ENCODE data around the gene ZNF407.
"Not testable (repeated sequence)": the region's sequence is repeated elsewhere in the genome, so short reads cannot be mapped to it uniquely, and the experiment has no call there.

The ZNF407 gene

DNA sequence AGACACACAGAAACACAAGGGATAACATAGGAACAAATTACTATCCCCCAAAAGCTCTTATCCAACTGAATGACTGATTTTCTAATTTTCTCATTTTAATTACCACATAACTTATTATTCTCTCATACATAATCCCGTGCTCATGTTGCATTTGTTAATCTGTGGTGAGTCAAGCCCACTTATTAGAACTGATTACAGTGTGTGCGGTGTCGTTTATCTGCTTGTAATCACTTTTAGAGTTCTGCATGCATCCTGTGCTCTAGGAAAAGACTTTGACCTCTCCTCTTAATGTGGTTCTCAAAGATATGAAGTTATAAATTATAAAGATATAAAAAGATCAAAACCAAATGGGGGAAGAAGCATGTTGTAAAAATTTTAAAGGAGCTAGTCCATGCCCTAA is 33.7 kb upstream of the ZNF407 start:
- Histone ChIP-seq H3K4me2 (ENCODE audit: low read length) (no peak overlapping the region), H3K4me1 (peaks cover 19% of the 10 kb centered on the region), H3K27ac (no peak overlapping the region), H3K36me3 (ENCODE audit: control insufficient read depth, insufficient read depth, low read length) (no peaks in the 10 kb centered on the region), H3K9me3 (ENCODE audit: control insufficient read depth, low read length) (no peaks in the 10 kb centered on the region), H3K9ac (no peak overlapping the region), H3K4me3 (ENCODE audit: low read depth, low read length) (no peak overlapping the region), H3K79me2 (no peaks in the 10 kb centered on the region), H2AFZ (no peak overlapping the region), H3K27me3 (ENCODE audit: control insufficient read depth, insufficient read depth, low read length) (no peaks in the 10 kb centered on the region)
- TF ChIP-seq, protein P1, sequence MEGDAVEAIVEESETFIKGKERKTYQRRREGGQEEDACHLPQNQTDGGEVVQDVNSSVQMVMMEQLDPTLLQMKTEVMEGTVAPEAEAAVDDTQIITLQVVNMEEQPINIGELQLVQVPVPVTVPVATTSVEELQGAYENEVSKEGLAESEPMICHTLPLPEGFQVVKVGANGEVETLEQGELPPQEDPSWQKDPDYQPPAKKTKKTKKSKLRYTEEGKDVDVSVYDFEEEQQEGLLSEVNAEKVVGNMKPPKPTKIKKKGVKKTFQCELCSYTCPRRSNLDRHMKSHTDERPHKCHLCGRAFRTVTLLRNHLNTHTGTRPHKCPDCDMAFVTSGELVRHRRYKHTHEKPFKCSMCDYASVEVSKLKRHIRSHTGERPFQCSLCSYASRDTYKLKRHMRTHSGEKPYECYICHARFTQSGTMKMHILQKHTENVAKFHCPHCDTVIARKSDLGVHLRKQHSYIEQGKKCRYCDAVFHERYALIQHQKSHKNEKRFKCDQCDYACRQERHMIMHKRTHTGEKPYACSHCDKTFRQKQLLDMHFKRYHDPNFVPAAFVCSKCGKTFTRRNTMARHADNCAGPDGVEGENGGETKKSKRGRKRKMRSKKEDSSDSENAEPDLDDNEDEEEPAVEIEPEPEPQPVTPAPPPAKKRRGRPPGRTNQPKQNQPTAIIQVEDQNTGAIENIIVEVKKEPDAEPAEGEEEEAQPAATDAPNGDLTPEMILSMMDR (IDR thresholded peaks at IDR 0.05), result no peak

DNA sequence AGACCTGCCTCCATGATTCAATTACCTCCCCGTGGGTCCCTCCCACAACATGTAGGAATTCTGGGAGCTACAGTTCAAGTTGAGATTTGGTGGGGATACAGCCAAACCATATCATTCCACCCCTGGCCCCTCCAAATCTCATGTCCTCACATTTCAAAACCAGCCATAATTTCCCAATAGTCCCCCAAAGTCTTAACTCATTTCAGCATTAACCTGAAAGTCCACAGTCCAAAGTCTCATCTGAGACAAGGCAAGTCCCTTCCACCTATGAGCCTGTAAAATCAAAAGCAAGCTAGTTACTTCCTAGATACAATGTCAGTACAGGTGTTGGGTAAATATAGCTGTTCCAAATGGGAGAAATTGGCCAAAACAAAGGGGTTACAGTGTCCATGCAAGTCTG is 32.5 kb upstream of the ZNF407 start:
- H3K9me3 ChIP-seq (ENCODE audit: control insufficient read depth, low read length); H3K4me2 ChIP-seq (ENCODE audit: low read length); H3K27me3 ChIP-seq (ENCODE audit: control insufficient read depth, insufficient read depth, low read length); H3K4me3 ChIP-seq (ENCODE audit: low read depth, low read length); H3K27ac ChIP-seq; H3K79me2 ChIP-seq; H2AFZ ChIP-seq; H3K9ac ChIP-seq; H3K36me3 ChIP-seq (ENCODE audit: control insufficient read depth, insufficient read depth, low read length): not testable (repeated sequence)
- peaks cover 19% of the 10 kb centered on the region for H3K4me1 ChIP-seq

DNA sequence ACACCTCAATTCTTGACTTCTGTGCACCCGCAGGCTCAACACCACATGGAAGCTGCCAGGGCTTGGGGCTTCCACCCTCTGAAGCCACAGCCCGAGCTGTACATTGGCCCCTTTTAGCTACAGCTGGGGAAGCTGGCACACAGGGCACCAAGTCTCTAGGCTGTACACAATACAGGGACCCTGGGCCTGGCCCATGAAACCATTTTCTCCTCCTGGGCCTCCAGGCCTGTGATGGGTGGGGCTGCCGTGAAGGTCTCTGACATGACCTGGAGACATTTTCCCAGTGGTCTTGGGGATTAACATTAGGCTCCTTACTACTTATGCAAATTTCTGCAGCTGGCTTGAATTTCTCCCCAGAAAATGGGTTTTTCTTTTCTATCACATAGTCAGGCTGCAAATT is 31.7 kb upstream of the ZNF407 start:
- not testable (repeated sequence) for H3K4me3 ChIP-seq (ENCODE audit: low read depth, low read length); H3K9me3 ChIP-seq (ENCODE audit: control insufficient read depth, low read length); H3K36me3 ChIP-seq (ENCODE audit: control insufficient read depth, insufficient read depth, low read length); H3K9ac ChIP-seq; H2AFZ ChIP-seq; H3K27me3 ChIP-seq (ENCODE audit: control insufficient read depth, insufficient read depth, low read length); H3K27ac ChIP-seq; H3K79me2 ChIP-seq; H3K4me2 ChIP-seq (ENCODE audit: low read length)
- H3K4me1 ChIP-seq, result peaks cover 19% of the 10 kb centered on the region

DNA sequence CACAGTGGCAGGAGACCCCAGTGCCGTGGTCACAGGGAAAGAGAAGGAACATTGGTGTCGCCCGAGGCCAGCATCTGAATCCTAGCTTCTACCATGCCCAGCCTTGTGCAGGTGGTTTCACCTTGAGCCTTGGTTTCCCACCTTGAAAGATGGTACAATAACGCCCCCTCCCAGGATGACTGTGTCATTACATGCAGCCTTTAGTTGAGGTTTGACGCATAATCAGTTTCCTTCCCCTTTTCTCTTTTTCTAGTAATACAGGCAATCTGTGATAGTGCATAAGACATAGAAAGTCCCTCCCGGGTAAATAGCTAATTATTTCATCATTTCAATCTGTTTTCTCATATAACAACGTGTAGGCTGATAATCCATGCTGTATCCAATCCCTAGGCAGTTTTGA is 29.8 kb upstream of the ZNF407 start:
- TF ChIP-seq, protein P1 (IDR thresholded peaks at IDR 0.05), result no peak
- no peaks in the 10 kb centered on the region for H3K36me3 ChIP-seq (ENCODE audit: control insufficient read depth, insufficient read depth, low read length)
- H3K9ac ChIP-seq, result no peak overlapping the region
- no peak overlapping the region for H3K4me3 ChIP-seq (ENCODE audit: low read depth, low read length)
- no peak overlapping the region for H3K4me2 ChIP-seq (ENCODE audit: low read length)
- no peak overlapping the region for H3K27ac ChIP-seq
- H3K9me3 ChIP-seq (ENCODE audit: control insufficient read depth, low read length), result no peaks in the 10 kb centered on the region
- H3K4me1 ChIP-seq, result peaks cover 6% of the 10 kb centered on the region
- no peak overlapping the region for H2AFZ ChIP-seq
- H3K27me3 ChIP-seq (ENCODE audit: control insufficient read depth, insufficient read depth, low read length), result no peaks in the 10 kb centered on the region
- H3K79me2 ChIP-seq, result no peaks in the 10 kb centered on the region

DNA sequence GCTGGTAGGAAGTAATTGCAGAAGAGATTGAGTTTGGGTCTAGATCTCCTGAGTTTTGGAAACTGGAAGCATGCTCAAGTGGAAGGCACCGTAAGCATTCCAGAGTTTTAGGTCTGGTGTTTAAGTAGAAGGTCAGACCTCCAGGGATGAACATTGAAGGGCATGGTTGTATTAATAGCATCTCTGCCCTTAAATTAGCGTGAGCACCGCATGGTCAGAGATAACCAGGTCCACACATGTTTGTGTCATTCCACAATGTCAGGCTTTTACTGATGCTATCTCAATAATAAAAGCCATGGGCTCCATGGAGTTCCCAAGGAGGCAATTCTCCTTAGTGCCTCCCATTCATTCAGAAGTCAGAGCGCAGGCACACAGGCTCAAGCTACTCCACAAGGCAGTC is 28.3 kb upstream of the ZNF407 start:
- Histone ChIP-seq H3K4me3 (ENCODE audit: low read depth, low read length) (no peak overlapping the region), H3K79me2 (no peaks in the 10 kb centered on the region), H3K4me2 (ENCODE audit: low read length) (no peak overlapping the region), H2AFZ (no peak overlapping the region), H3K36me3 (ENCODE audit: control insufficient read depth, insufficient read depth, low read length) (no peaks in the 10 kb centered on the region), H3K27ac (no peak overlapping the region), H3K9ac (no peak overlapping the region), H3K9me3 (ENCODE audit: control insufficient read depth, low read length) (no peaks in the 10 kb centered on the region), H3K4me1 (no peaks in the 10 kb centered on the region), H3K27me3 (ENCODE audit: control insufficient read depth, insufficient read depth, low read length) (no peaks in the 10 kb centered on the region)
- TF ChIP-seq, protein P1 (IDR thresholded peaks at IDR 0.05), result no peak

DNA sequence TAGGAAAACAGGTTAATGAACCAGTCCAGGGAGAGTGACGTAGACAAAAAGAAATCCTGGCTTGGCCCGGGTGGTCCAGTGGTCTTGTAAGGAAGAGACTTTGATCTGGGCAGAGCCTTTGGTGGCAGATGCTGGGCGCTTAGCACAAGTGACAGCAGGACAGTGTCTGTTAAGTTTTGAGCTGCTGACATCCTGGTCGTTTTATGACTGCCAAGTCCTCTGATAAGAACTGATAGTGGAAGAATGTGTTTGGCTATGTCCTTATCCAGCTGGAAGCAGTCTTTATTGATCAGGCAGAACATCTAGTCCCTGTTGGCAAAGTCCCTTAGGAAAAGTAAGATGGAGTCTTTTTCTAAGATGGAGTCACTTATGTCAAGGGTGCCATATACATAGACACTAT is 27.4 kb upstream of the ZNF407 start:
- TF ChIP-seq, protein P1 (IDR thresholded peaks at IDR 0.05), result no peak
- no peak overlapping the region for H3K27ac ChIP-seq
- no peaks in the 10 kb centered on the region for H3K36me3 ChIP-seq (ENCODE audit: control insufficient read depth, insufficient read depth, low read length)
- no peak overlapping the region for H3K4me2 ChIP-seq (ENCODE audit: low read length)
- H3K4me1 ChIP-seq, result no peaks in the 10 kb centered on the region
- no peaks in the 10 kb centered on the region for H3K9me3 ChIP-seq (ENCODE audit: control insufficient read depth, low read length)
- H3K79me2 ChIP-seq, result no peaks in the 10 kb centered on the region
- no peak overlapping the region for H2AFZ ChIP-seq
- no peak overlapping the region for H3K9ac ChIP-seq
- no peaks in the 10 kb centered on the region for H3K27me3 ChIP-seq (ENCODE audit: control insufficient read depth, insufficient read depth, low read length)
- no peak overlapping the region for H3K4me3 ChIP-seq (ENCODE audit: low read depth, low read length)

Measured in parathyroid adenoma (tissue), 2 donors.